Heart left ventricle (tissue), 16 donors: Measurements from ENCODE around the gene LMBR1. TPM values are rescaled to one million over a fixed set of nuclear protein-coding genes. Genes with fewer than 3 reads are reported as not detected.

Experiments
- ATAC-seq, 4 donors: fragments of 200-7000 bp; cut with Tn5 transposase; one replicate each; pipeline ENCODE4 v1.9.1; 2020 to 2022; ENCODE audit warnings: moderate library complexity in 4 of 4, mild to moderate bottlenecking in 3 of 4, moderate number of reproducible peaks in 1 of 4
- DNase-seq, 5 donors: peaks; one replicate each; pipeline ENCODE4 v3.0.0-alpha.2; 2020
- H3K27ac ChIP-seq, 12 donors: fragments of 200-600 bp; sonication (generic) in 4 of 12; one replicate each; pipeline versions ENCODE4 v1.5.0 to v1.8.0; 2016 to 2022; ENCODE audit warnings: mild to moderate bottlenecking in 2 of 12
- H3K27me3 ChIP-seq, 9 donors: fragments of 200-600 bp; sonication (generic) in 2 of 9; one replicate each; pipeline versions ENCODE4 v1.5.1 to v1.8.0; 2016 to 2022; ENCODE audit warnings: mild to moderate bottlenecking in 3 of 9
- H3K36me3 ChIP-seq, 9 donors: fragments of 200-600 bp; sonication (generic) in 2 of 9; one replicate each; pipeline versions ENCODE4 v1.5.0 to v1.8.0; 2018 to 2022; ENCODE audit warnings: mild to moderate bottlenecking in 2 of 9
- H3K4me1 ChIP-seq, 12 donors: fragments of 200-600 bp; sonication (generic) in 4 of 12; one replicate each; pipeline versions ENCODE4 v1.5.0 to v1.8.0; 2016 to 2022; ENCODE audit warnings: mild to moderate bottlenecking in 3 of 12
- H3K4me3 ChIP-seq, 12 donors: fragments of 200-600 bp; sonication (generic) in 4 of 12; one replicate each; pipeline versions ENCODE4 v1.5.0 to v1.8.0; 2017 to 2022; ENCODE audit warnings: mild to moderate bottlenecking in 9 of 12, moderate library complexity in 4 of 12
- H3K9me3 ChIP-seq, 12 donors: fragments of 200-600 bp; sonication (generic) in 4 of 12; one replicate each; pipeline versions ENCODE4 v1.5.0 to v1.8.0; 2016 to 2022; ENCODE audit warnings: mild to moderate bottlenecking in 1 of 12
- CTCF ChIP-seq, 12 donors: fragments of 200-600 bp; sonication (generic) in 4 of 12; IDR thresholded peaks; one replicate each; pipeline versions ENCODE4 v1.5.0 to v1.8.0; 2018 to 2022; ENCODE audit warnings: antibody characterized with exemption in 12 of 12, mild to moderate bottlenecking in 5 of 12
- POLR2A ChIP-seq, 2 donors: fragments of 450-650 bp; IDR thresholded peaks; one replicate each; pipeline ENCODE4 v1.6.1; 2017; ENCODE audit warnings: antibody characterized with exemption in 2 of 2, mild to moderate bottlenecking in 2 of 2, moderate library complexity in 2 of 2
- WGBS, 4 donors: extraction: QIAGEN DNeasy Blood & Tissue Kit in 2 of 4; methylation state at CpG; one replicate each; pipeline versions ENCODE4 v1.1.5 to v1.1.7; 2013 to 2018; 5-methylcytosine and 5-hydroxymethylcytosine counted together
- intact Hi-C, 10 donors: fragments of 100-400 bp; cut with DNase I; formaldehyde crosslinking; loops; one replicate each; pipeline versions ENCODE4 v1.11.1 to v1.14.2; 2022
- polyA plus RNA-seq, 2 donors: library from polyadenylated mRNA; stranded (reverse); fragments of 200-250 nt; gene quantifications; one replicate each; pipeline ENCODE4 v1.2.3, GENCODE V29; 2013
- total RNA-seq, 9 donors: library from RNA; depleted of rRNA in 2 of 9; stranded (reverse); fragments of >200 nt in 2 of 9; fragmentation: NEBNext Ultra II Directional in 3 of 9; extraction: Animal tissue kit (Norgen Biotek cat#: 25700) in 3 of 9; gene quantifications; one replicate each; pipeline versions ENCODE4 v1.1.0 to v1.2.4, GENCODE V29; 2016 to 2023
- donor health status: ischemic (EF 13 %, LVEDD 7.1; RV severe dilation, severe dysfunction).
- donor health status: healthy with polysubstance abuse.
- donor health status: DM: no; HTN: yes; CAD: no.
- donor health status: DM: no; HTN: no; CAD: no.
- donor health status: ischemic (EF 25% LVEDD 6.9; RV normal size, moderate dysfunction).
- donor health status: ischemic (EF 25% LVEDD 5.7; RV mildly dilated, moderate dysfunction).
- donor health status: healthy.
- donor health status: DM: yes; HTN: yes; CAD: no.
- donor health status: ischemic (EF 35%, LVEDD 5.7; RV mildly dilated, moderate dysfunction).
- donor health status: nonischemic (EF 11% LVEDD 7.7; RV severe dilation, severe dysfunction).
- donor health status: DM: yes; HTN: yes; CAD: no.
- donor health status: PGD.
- donor health status: ischemic (EF 29% LVEDD 5.4; RV normal size, mild dysfunction).
- donor health status: nonischemic (EF 23%, LVEDD 6.1; RV moderate dilation, normal function).

LMBR1 gene
- total and polyA plus RNA-seq, 11 donors: 5.8 to 51.9 (median 37.1) TPM

DNA sequence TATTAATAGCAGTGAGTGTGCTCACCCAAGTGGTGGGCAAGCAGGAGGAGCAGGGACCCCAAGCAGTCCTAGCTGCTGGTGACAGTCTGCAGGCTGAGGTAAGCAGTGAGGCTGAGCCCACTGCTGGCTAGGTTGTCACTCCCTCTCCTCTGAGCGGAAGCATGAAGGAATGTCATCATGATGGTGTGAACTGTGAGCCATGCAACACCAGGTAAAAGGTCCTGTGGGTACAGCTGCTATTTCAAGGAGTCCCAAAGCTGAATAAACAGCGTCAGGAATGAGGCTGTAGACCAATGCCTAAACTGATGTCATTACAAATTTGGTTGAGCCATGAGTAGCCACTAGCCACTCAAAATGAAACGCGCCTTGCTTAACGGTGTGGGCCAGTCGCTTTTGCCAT lies 126.3 kb downstream of the LMBR1 start:
- TF ChIP-seq POLR2A (IDR thresholded peaks at IDR 0.05): no peak
- no peak for TF ChIP-seq CTCF (IDR thresholded peaks at IDR 0.05)
- intact Hi-C loops: loop anchor here in 7 of 10 donors (5.0 to 10.0 kb wide), 4 partner anchors 292 to 972 kb away; no protein-coding TSS in a partner anchor
- H3K4me1 ChIP-seq: peaks cover 0 to 9% (median 0%) of the 10 kb centered on the region in 12 donors
- H3K9me3 ChIP-seq: no peaks in the 10 kb centered on the region
- H3K36me3 ChIP-seq: peaks cover 0 to 22% (median 10%) of the 10 kb centered on the region in 9 donors
- DNase-seq (no peak), ATAC-seq (no peak)
- WGBS, 4 donors: 89 to 96% (median 95%) methylated on average over 6 of the region's 6 CpGs
- H3K27me3 ChIP-seq: no peaks in the 10 kb centered on the region
- no peak overlapping the region for H3K27ac ChIP-seq
- H3K4me3 ChIP-seq: no peak overlapping the region

- H3K4me3 ChIP-seq: no peak overlapping the region
- no peak for TF ChIP-seq CTCF (IDR thresholded peaks at IDR 0.05)
- no peak for TF ChIP-seq POLR2A (IDR thresholded peaks at IDR 0.05)
- WGBS, 4 donors: 77 to 87% (median 84%) methylated on average over 7 of the region's 7 CpGs
- no peaks in the 10 kb centered on the region for H3K9me3 ChIP-seq
- intact Hi-C loops: loop anchor here in 7 of 10 donors (5.0 to 10.0 kb wide), 4 partner anchors 291 to 971 kb away; no protein-coding TSS in a partner anchor
- peaks cover 0 to 9% (median 0%) of the 10 kb centered on the region in 12 donors for H3K4me1 ChIP-seq
- H3K27ac ChIP-seq: no peak overlapping the region
- H3K36me3 ChIP-seq: peaks cover 0 to 27% (median 16%) of the 10 kb centered on the region in 9 donors
- ATAC-seq (no peak), DNase-seq (no peak)
- no peaks in the 10 kb centered on the region for H3K27me3 ChIP-seq
Observed at GRCh38 chr7:156765901-156766656, 126.9 kb downstream of the LMBR1 start.

DNA sequence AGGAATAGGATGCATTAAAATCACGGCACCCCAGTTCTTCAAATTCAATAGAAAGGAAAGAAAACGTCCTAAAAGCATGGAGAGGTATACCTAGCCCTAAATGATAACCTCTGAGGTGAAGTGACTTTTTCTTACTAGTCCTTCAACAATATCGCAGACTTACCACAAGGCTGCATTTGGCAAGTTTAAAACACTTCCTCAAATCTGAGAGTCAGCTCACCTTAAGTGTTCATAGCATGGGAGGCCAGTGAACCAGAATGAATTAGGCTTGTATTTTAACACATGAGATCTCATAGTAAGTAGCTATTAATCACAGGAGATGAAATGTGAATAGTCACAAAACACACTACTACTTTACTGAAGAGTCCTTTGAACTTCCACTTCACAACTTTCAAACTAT lies 128.2 kb downstream of the LMBR1 start:
- no peak overlapping the region for H3K4me3 ChIP-seq
- H3K4me1 ChIP-seq: peaks cover 0 to 9% (median 0%) of the 10 kb centered on the region in 12 donors
- H3K27me3 ChIP-seq: no peaks in the 10 kb centered on the region
- TF ChIP-seq CTCF (IDR thresholded peaks at IDR 0.05): no peak
- no peak for TF ChIP-seq POLR2A (IDR thresholded peaks at IDR 0.05)
- H3K27ac ChIP-seq: no peak overlapping the region
- DNase-seq (no peak), ATAC-seq (no peak)
- peaks cover 0 to 28% (median 16%) of the 10 kb centered on the region in 9 donors for H3K36me3 ChIP-seq
- H3K9me3 ChIP-seq: no peaks in the 10 kb centered on the region
- intact Hi-C loops: loop anchor here in 8 of 10 donors (5.0 to 10.0 kb wide), 5 partner anchors 290 to 970 kb away; no protein-coding TSS in a partner anchor
- 89 to 97% (median 93%) methylated on average over 3 of the region's 3 CpGs for WGBS, 4 donors

DNA sequence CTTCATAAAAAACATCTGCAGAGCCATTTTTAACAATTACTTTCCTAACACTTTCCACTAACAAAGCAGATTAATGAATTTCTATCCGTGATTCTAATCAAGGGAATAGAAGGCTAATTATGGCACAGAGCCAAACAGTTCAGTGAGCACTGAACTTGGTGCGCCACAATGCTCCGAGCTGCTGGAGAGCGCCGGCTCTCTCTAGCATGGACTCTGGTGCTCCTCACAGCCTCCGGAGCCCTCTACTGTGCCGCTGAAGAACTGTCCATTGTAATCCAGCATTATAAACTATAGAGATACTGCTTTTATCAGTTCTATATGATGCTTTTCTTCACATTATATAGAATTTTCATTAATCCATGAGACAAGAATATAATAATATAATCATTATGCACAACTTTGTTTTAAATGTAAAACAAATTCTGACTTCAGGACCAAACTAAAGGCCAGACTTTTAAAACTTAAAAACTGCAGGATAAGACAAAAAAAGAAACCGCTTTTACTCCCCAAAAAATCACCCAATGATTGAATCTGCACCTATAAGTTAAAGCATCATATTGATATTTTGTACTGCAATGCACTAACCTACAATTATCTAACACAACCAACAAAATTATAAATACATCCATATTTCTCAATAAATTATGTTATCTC lies 128.8 kb downstream of the LMBR1 start:
- ATAC-seq (peak; percentile 93 to 98 (median 96)), DNase-seq (peak; percentile 59 to 76 (median 64))
- intact Hi-C loops: loop anchor here in 4 of 10 donors (5.0 to 10.0 kb wide), 4 partner anchors 289 to 969 kb away; no protein-coding TSS in a partner anchor

More for the DNA sequence above, 128.8 kb downstream of the LMBR1 start:
- Histone ChIP-seq H3K27ac (no peak overlapping the region), H3K27me3 (no peaks in the 10 kb centered on the region), H3K4me3 (no peak overlapping the region), H3K4me1 (peaks cover 0 to 9% (median 0%) of the 10 kb centered on the region in 12 donors), H3K36me3 (peaks cover 0 to 28% (median 16%) of the 10 kb centered on the region in 9 donors), H3K9me3 (no peaks in the 10 kb centered on the region)
- WGBS, 4 donors: 17 to 27% (median 23%) methylated on average over 8 of the region's 8 CpGs
- TF ChIP-seq CTCF (IDR thresholded peaks at IDR 0.05) (peak; percentile 39 to 73 (median 62)), POLR2A (IDR thresholded peaks at IDR 0.05) (no peak)
